Retinal pigment epithelial cell (primary cell): ENCODE data around the gene DCUN1D2.
"Not testable (repeated sequence)": the region's sequence is repeated elsewhere in the genome, so short reads cannot be mapped to it uniquely, and the experiment has no call there.

ENCODE experiments used
- DNase-seq: peaks from one replicate; pipeline ENCODE4 v3.0.0-alpha.2; 2010; ENCODE audit warnings: low read depth
- H3K4me3 ChIP-seq: 2 replicates; pipeline ENCODE4 v1.5.1; 2011; ENCODE audit warnings: mild to moderate bottlenecking, low read length, control low read depth, moderate library complexity
- CTCF ChIP-seq: conservative IDR thresholded peaks from 2 replicates; pipeline ENCODE4 v1.5.1; 2011; ENCODE audit warnings: low read depth, low read length, control low read depth, inconsistent platforms

Gene DCUN1D2

GRCh38 chr13:113528813-113529180 is 38.3 kb upstream of the DCUN1D2 start:
- no peak overlapping the region for H3K4me3 ChIP-seq
- DNase-seq = no peak
- TF ChIP-seq CTCF = no peak

GRCh38 chr13:113528101-113528812 is 37.7 kb upstream of the DCUN1D2 start:
- DNase-seq = no peak
- no peak for TF ChIP-seq CTCF
- no peak overlapping the region for H3K4me3 ChIP-seq

- H3K4me3 ChIP-seq = no peak overlapping the region
- TF ChIP-seq CTCF = no peak
- DNase-seq = no peak
These were observed 36.9 kb upstream of the DCUN1D2 start for GRCh38 chr13:113527272-113527958.

GRCh38 chr13:113526466-113527220 is 36.1 kb upstream of the DCUN1D2 start:
- DNase-seq = no peak
- TF ChIP-seq CTCF = no peak
- no peak overlapping the region for H3K4me3 ChIP-seq

GRCh38 chr13:113522438-113522837 is 31.9 kb upstream of the DCUN1D2 start:
- DNase-seq, H3K4me3 ChIP-seq: not testable (repeated sequence)

- no peak for TF ChIP-seq CTCF
- no peak for DNase-seq
- no peak overlapping the region for H3K4me3 ChIP-seq
These were observed 30.1 kb upstream of the DCUN1D2 start for GRCh38 chr13:113520571-113520970.

GRCh38 chr13:113519556-113519955 is 29.0 kb upstream of the DCUN1D2 start:
- H3K4me3 ChIP-seq = no peak overlapping the region
- DNase-seq = no peak
- no peak for TF ChIP-seq CTCF
